Tibial artery (tissue), 4 donors: ENCODE data around the gene TTC28.

ENCODE experiments used
- DNase-seq, 2 donors: peaks; one replicate each; pipeline ENCODE4 v3.0.0-alpha.2; 2019
- H3K27ac ChIP-seq, 2 donors: fragments of 200-600 bp; sonication (generic) in 1 of 2; 1 replicate in 1 of 2; 2 replicates in 1 of 2; pipeline ENCODE4 v1.5.1; 2018 to 2019; ENCODE audit warnings: mild to moderate bottlenecking in 1 of 2
- H3K27me3 ChIP-seq, 2 donors: fragments of 200-600 bp; sonication (generic) in 1 of 2; one replicate each; pipeline versions ENCODE4 v1.5.1 to v1.6.0; 2016 to 2019
- H3K36me3 ChIP-seq, 3 donors: fragments of 200-600 bp; sonication (generic) in 2 of 3; one replicate each; pipeline ENCODE4 v1.5.1; 2016 to 2019; ENCODE audit warnings: mild to moderate bottlenecking in 2 of 3
- H3K4me1 ChIP-seq, 4 donors: fragments of 200-600 bp; sonication (generic) in 2 of 4; 1 replicate in 3 of 4; 2 replicates in 1 of 4; pipeline ENCODE4 v1.5.1; 2016 to 2019
- H3K4me3 ChIP-seq, 2 donors: fragments of 200-600 bp; sonication (generic) in 1 of 2; 1 replicate in 1 of 2; 2 replicates in 1 of 2; pipeline ENCODE4 v1.5.1; 2018 to 2019; ENCODE audit warnings: mild to moderate bottlenecking in 2 of 2
- H3K9me3 ChIP-seq, 3 donors: fragments of 200-600 bp; sonication (generic) in 1 of 3; one replicate each; pipeline ENCODE4 v1.5.1; 2016 to 2019
- CTCF ChIP-seq, 2 experiments: fragments of 200-600 bp in 1 of 2; fragments of 450-650 bp in 1 of 2; IDR thresholded peaks; one replicate each; pipeline ENCODE4 v1.5.1; 2017 to 2019; ENCODE audit warnings: antibody characterized with exemption in 2 of 2, mild to moderate bottlenecking in 1 of 2, moderate library complexity in 1 of 2
- intact Hi-C: fragments of 100-400 bp; cut with DNase I; formaldehyde crosslinking; loops from one replicate; pipeline ENCODE4 v1.15.0; 2023; ENCODE audit warnings: low total_unique reads

TTC28 gene

GRCh38 chr22:27984001-27984695 is 695.5 kb downstream of the TTC28 start:
- DNase-seq: peak; percentile 18 to 46
- Histone ChIP-seq H3K36me3 (peaks cover 20 to 74% (median 57%) of the 10 kb centered on the region in 3 donors), H3K27me3 (no peaks in the 10 kb centered on the region), H3K27ac (no peak overlapping the region), H3K9me3 (no peaks in the 10 kb centered on the region), H3K4me3 (no peak overlapping the region), H3K4me1 (no peaks in the 10 kb centered on the region)
- no peak for TF ChIP-seq CTCF (IDR thresholded peaks at IDR 0.05)
- intact Hi-C loops: no loop called here

GRCh38 chr22:27983361-27983791 is 696.3 kb downstream of the TTC28 start:
- no peak for TF ChIP-seq CTCF (IDR thresholded peaks at IDR 0.05)
- Histone ChIP-seq H3K27ac (no peak overlapping the region), H3K36me3 (peaks cover 20 to 66% (median 50%) of the 10 kb centered on the region in 3 donors), H3K4me3 (no peak overlapping the region), H3K9me3 (no peaks in the 10 kb centered on the region), H3K4me1 (no peaks in the 10 kb centered on the region), H3K27me3 (no peaks in the 10 kb centered on the region)
- intact Hi-C loops: no loop called here
- DNase-seq: peak; percentile 16 to 44

- H3K27me3 ChIP-seq: no peaks in the 10 kb centered on the region
- H3K36me3 ChIP-seq: peaks cover 20 to 62% (median 46%) of the 10 kb centered on the region in 3 donors
- no peak overlapping the region for H3K27ac ChIP-seq
- H3K4me1 ChIP-seq: no peaks in the 10 kb centered on the region
- no peaks in the 10 kb centered on the region for H3K9me3 ChIP-seq
- no peak overlapping the region for H3K4me3 ChIP-seq
- no peak for TF ChIP-seq CTCF (IDR thresholded peaks at IDR 0.05)
- intact Hi-C loops: no loop called here
- DNase-seq: no peak
Measured at GRCh38 chr22:27982630-27983180, 696.9 kb downstream of the TTC28 start.

GRCh38 chr22:27982106-27982505 is 697.5 kb downstream of the TTC28 start:
- H3K4me3 ChIP-seq: no peak overlapping the region
- no peaks in the 10 kb centered on the region for H3K9me3 ChIP-seq
- no peak for TF ChIP-seq CTCF (IDR thresholded peaks at IDR 0.05)
- intact Hi-C loops: no loop called here
- H3K27ac ChIP-seq: no peak overlapping the region
- no peak for DNase-seq
- H3K27me3 ChIP-seq: no peaks in the 10 kb centered on the region
- H3K36me3 ChIP-seq: peaks cover 15 to 56% (median 40%) of the 10 kb centered on the region in 3 donors
- H3K4me1 ChIP-seq: no peaks in the 10 kb centered on the region

GRCh38 chr22:27980424-27981148 is 699.1 kb downstream of the TTC28 start:
- Histone ChIP-seq H3K4me1 (no peaks in the 10 kb centered on the region), H3K36me3 (peaks cover 11 to 41% (median 25%) of the 10 kb centered on the region in 3 donors), H3K27ac (no peak overlapping the region), H3K27me3 (no peaks in the 10 kb centered on the region), H3K9me3 (no peaks in the 10 kb centered on the region), H3K4me3 (no peak overlapping the region)
- TF ChIP-seq CTCF (IDR thresholded peaks at IDR 0.05): no peak
- intact Hi-C loops: no loop called here
- no peak for DNase-seq
